Stimulated activated CD8-positive, alpha-beta memory T cell treated with anti-CD3 and anti-CD28 coated beads, Interleukin-12 subunit alpha, Interleukin-12 subunit beta, amount 100 ng/mL, for 24 hours (primary cell): ENCODE data around the gene OR10G8.

Experiments used
- DNase-seq: peaks from one replicate; pipeline ENCODE4 v3.0.0-alpha.2; 2020; ENCODE audit errors: extremely low read depth

OR10G8 gene

GRCh38 chr11:124077266-124077665 lies 50.7 kb downstream of the OR10G8 start:
- DNase-seq, result no peak

- DNase-seq, result no peak
These were observed 52.0 kb downstream of the OR10G8 start for GRCh38 chr11:124078591-124078990.

GRCh38 chr11:124079631-124080326 lies 53.2 kb downstream of the OR10G8 start:
- no peak for DNase-seq
